SH-SY5Y (cell line): ENCODE results near the gene TMEM267.

Source experiments
- GATA2 ChIP-seq: IDR thresholded peaks from 2 replicates; pipeline ENCODE4 v1.6.1; 2011; ENCODE audit warnings: mild to moderate bottlenecking, low read depth, low read length
- GATA3 ChIP-seq: IDR thresholded peaks from 2 replicates; pipeline ENCODE4 v1.6.1; 2011; ENCODE audit warnings: low read depth, mild to moderate bottlenecking, low read length, moderate library complexity

DNA sequence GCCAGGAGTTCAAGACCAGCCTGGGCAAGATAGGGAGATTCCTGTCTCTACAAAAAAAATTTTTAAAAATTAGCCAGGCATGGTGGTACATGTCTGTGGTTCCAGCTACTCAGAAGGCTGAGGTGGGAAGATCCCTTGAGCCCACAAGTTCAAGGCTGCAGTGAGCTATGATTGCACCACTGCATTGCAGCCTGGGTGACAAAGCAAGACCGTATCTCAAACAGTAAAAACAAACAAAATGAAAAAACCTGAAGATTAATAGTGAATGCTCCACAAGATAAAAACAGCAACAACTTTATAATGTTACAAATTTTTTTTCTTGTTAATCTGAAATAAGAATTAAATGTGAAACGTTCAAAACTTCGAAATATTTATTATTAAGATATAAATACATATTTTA, 2.7 kb upstream of the TMEM267 start:
- TF ChIP-seq GATA2 (no peak), GATA3 (no peak)
